GM21528 (cell line): ENCODE measurements around the gene GSG1L.

Experiments used
- ATAC-seq: cut with Tn5 transposase; IDR thresholded peaks from one replicate; pipeline ENCODE4 v1.9.1; 2021; ENCODE audit warnings: mild to moderate bottlenecking, moderate library complexity; ENCODE audit not compliant: unreplicated experiment, low FRiP score

The GSG1L gene

DNA sequence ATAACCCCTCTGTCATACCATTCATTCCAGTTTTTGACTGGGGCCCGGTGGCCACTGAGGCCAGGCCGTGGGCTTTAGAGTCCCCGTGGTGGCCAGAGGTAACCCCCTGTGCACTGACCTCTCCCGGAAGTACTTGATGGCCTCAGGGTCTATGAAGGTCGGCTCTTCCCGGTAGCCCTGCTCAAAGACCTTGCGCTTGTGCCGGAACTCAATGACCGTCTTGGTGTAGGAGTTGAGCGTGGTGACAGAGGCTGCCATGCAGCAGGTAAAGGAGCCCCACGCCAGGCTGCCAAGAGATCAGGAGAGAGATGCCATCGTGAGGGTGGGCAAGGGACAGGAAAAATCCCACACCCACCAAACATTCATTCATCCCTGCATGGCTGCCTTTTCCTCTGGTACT is 234.8 kb downstream of the GSG1L start:
- ATAC-seq, result no peak

DNA sequence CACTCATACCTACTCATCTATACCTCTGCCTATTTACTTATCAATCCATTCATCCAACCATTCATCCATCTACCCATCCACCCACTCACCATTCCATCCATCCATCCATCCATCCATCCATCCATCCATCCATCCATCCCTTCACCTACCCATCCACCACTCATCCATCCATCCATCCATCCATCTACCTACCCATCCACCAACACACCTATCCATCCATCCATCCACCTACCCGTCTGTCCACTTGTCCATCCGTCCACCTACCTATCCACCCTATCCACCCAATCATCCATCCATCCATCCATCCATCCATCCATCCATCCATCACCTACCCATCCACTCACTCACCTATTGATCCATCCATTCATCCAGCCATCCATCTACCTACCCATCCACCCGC is 235.7 kb downstream of the GSG1L start:
- no peak for ATAC-seq

DNA sequence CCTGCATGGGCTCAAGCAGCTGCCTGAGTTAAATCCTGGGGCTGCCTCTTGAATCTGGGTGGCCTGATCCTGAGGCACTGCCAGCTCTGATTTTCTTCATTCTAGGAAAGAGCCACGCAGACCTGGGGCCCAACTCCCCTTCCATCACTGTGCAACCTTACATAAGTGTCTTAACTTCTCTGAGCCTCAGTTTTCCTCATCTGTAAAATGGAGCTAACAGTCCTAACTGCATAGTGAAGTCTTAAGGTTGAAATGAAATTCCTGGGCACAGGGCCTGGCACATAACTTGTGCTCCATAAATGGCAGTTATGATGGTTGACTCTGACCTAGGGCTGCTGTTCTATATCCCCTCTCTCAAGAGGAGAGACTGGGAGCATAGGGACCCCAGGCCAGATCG is 236.6 kb downstream of the GSG1L start:
- ATAC-seq, result no peak

DNA sequence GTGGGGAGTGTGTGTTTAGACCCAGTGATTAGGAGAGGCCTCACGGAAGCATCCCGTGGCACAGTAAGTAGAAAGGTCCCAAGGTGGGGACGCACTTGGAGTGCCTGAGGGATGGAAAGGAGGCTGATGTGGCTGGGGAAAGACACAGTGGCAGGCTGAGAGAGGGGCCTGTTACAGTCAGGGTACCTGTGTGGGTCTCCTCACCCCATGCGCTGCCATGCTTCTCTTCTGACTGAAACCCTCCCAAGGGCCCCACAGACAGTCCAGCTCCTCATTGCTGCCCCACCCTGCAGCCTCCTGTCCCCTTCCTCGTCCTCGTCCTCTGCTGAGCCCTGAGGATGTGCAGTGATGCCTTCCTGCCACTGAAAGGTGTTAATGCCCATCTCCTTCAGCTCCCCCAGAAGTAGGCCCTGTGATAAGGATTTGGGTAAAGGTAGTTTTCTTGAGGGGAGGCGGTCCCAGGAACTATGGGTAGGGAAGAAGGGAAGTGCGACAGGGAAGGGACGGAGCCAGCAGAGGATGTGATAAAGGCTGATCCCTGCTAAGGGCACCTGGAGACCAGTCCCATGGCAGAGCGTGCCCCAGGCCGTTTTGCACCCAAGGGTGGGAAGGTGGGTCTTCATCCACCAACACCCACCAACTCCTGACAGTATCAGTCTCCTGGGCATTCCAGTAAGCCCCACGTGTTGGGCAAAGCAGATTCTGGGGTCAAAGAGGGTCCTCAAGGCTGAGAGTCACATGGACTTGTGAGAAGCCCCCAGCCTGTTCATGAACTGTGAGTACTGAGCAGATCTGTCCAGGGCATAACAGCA is 237.2 kb downstream of the GSG1L start:
- ATAC-seq, result no peak

DNA sequence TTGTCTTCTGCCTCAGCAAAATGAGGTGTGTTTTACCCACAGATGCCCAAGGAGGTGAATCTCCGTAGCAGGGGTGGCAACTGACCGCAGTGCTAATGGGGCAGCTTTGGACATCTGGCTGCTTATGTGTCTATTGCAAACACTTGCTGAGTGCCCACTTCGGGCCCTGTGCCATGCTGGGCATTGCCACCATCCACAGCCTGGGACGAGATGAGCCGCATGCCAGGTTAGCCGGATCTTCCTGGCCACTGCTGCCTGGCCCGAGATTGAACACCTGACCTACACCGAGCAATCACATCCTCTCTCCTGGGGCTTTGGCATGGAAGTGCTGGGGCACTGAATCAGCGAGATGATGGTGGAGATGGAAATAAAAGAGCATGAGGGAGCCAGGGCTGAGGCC is 238.7 kb downstream of the GSG1L start:
- ATAC-seq, result no peak

DNA sequence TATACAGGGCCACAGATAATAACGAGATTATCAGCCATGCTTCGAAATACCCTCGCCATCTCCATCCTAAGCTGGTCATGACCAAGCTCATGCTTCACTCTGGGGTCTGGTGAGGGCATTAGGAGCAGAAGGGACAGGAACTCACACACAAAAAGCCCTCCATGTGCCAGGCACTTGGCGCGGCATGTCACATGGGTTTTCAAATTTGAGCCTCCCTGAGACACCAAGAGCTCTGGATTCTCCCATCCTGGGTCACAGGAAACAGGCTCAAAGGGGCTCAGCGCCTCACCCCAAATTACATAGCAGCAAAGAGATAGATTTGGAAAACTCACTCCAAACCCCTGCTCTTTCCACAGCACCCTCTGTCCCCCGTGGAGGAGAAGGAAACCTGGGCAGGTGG is 239.5 kb downstream of the GSG1L start:
- no peak for ATAC-seq

DNA sequence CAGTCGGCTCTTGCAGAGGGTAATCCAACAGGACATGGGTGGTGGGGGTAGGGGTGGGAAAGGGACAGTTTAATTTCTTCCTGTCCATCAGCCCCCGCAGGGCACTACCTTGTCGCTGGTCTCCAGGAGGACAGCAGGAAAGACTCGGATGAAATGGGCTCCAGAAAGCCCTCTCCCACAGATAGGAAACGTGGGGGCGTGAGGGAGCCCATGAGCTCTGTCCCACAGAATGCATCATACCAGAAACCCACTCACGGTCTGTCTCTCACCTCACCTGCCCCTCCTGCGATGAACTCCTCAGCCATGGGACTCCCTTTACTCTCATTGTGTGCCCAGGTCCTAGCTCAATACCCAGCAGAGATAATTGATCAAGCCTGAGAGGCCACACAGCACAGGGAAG is 240.1 kb downstream of the GSG1L start:
- no peak for ATAC-seq

DNA sequence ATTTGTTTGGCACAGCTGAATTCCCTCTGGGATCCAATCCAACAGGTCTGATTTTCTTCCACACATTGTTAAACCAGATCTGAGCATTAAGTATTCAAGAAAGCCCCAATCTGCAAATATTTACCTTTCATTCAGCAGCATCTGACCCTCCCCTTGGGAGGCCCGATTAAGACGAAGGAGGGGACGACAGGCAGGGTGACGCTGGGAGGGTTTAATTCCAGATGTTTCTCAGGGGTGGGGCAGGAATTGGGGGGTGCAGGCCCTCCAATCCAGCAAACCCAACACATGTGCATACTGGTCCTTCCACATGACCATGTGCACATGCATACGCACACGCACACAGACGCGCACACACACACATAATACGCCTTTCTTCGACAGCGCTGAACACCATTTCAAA is 240.5 kb downstream of the GSG1L start:
- ATAC-seq, result no peak

DNA sequence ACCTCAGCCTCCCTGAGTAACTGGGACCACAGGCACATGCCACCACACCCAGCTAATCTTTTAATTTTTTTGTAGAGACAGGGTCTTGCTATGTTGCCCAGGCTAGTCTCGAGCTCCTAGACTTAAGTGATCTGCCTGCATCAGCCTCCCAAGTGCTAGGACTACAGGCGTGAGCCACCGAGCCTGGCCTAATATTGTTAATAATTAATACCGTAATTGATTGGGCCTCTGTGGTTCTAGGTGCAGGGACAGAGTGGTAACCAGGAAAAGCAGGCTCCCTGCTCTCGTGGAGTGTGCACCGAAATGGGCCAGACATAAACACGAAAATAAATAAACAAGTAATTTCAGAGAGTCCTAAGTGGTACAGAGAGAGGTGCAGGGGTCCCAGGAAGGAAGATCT is 241.0 kb downstream of the GSG1L start:
- ATAC-seq, result no peak

DNA sequence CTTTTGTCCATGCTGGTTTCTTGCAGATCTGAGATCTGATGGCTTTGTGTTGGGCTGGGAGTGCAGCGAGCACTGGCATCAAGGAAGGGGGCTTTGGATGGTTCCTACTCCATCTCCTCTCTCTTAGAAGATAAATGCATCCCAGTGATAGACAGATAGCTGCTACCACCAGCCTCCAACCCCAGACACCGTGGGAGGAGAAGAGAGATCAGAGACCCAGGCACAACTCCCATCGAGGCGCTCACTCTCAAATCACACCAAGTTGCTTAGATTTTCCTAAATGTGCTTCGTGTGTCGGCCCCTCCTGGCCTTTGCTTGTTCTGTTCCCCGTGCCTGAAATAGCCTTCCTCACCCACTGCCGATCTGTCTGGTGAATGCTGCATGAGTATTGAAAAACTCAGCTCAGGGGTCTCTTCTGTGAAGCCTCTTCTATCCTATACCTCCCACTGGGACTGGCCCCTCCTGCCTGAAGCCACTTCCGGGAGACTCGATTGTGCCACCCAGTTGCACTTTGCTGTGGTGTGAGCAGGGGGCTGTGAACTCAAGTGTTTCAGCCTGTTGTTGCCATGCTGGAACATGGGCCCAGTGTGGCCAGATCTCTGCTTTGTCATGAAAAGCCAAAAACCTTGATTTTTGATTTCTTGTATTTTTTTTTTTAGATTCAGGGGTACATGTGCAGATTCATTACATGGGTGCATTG is 242.7 kb downstream of the GSG1L start:
- no peak for ATAC-seq

DNA sequence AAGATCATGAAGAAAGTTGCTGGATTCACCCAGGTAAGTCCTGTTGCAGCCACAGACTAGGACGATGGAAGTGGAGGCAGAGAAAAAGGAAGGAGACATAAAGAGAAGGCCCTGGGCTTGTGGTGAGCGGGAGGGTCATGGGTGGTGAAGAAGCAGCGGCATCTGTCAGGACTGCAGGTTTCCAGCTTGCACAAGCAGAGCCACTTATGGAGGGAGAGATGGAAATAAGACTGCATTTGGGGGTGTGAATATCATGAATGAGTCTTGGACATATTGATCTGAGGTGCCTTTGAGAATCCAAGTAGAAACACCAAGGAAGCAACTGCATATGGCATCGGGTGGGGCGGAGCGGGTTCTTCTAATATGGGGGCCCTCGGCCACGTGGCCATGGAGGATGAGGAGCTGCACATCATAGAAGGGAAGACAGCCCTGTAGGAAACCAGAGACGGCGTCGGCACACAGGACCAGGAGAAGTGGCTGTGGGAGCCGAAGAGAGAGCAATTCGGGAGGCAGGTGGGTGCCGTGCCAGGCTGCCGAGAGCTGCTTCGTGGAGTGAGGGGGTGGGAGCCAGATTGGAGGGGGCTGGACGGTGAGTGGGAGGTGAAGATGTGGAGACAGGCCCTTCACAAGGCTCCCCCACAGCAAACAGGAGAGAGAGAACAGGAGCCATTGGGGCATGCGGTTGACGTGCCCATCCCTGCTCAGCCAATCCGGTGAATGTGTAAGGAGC is 243.5 kb downstream of the GSG1L start:
- ATAC-seq, result no peak

DNA sequence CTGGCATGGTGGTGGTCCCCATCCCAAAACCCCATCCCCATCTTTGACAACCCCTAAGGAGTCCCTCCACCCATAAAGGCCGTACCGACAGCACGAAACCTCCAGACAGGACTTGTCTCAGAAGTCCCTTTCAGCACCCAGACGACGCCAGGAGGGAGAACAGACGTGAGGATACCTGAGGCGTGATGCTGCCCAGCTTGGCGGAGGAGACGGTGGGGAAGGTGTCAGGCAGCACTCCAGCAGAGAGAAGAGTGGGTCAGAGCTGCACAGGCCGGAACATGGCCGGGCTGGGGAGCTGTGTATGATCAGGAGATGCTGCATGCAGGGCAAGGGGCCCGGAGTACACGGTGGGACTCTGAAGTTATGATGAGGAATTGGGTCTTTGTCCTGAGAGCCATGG is 244.2 kb downstream of the GSG1L start:
- no peak for ATAC-seq

DNA sequence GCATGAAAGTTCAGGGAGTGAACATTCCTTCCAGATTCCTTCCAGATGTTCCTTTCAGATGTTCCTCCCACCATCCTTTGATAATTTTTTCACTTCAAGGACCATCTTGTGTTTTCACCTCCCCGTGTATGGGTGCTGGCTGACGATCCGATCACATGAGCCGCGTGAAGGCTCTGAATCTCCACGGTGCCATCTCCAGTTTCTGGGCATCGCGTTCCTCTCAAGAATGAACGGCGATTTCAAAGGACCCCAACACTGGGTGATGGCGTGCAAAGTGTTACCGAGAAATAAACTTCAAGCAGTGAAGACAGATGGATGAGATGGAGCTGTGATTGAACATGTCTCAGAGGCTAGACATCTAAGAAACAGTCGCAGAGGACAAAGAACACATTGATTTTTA is 245.3 kb downstream of the GSG1L start:
- no peak for ATAC-seq

DNA sequence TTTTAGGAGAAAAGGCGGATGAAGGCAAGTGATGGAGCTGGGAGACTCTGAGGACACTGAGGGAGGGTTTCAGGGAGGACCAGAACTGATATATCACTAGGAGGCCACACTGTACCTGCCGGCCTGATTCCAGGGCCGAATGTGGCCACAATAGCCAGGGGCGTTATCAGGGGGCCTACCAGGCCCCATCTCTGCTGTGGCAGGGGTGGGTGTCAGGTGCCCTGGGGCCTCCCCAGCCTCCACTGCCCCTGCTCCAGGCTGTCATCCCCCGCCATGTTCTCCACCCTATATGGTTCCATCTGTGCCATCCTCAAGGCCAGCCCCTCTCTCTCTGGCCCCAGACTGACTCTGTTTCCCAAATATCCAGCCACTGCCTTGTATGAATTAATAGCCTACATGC is 246.5 kb downstream of the GSG1L start:
- no peak for ATAC-seq

DNA sequence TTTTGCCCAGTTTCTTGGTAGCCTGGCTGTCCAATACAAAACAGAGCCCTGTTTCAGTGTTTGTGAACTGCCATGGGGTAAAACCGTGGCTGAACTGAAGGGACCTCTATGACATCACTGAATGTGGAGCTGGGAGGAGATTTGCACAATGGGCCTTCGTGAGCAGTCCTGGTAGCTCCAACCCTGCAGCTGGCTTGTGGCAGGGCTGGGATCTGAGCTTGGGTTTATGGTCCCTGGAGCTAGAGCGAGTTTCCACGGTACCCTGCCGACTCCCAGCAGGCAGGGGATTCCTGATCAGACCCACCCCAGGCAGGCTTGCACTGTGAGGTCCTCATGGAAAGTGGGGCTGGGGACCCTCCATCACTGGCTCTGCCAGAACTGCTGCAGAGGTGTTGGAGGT is 247.0 kb downstream of the GSG1L start:
- ATAC-seq, result no peak

DNA sequence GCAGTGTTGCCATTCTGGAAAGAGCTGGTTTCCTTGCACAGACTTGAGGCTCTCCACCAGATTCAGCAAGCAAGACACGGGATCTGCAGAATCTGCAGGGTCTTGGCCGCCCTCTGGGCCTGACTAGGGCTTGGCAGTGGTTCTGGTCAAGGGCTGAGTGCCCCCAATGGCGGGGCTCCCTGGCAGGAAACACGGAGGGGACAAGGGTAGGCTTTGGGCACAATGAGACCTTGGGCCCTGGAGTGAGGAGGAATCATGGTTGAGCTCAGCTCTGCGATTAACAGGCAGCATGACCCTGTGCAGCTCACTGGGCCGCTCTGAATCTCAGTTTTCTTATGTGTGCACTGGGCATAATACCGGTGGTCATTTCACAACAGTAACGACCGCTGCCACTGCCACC is 249.9 kb downstream of the GSG1L start:
- ATAC-seq, result no peak

DNA sequence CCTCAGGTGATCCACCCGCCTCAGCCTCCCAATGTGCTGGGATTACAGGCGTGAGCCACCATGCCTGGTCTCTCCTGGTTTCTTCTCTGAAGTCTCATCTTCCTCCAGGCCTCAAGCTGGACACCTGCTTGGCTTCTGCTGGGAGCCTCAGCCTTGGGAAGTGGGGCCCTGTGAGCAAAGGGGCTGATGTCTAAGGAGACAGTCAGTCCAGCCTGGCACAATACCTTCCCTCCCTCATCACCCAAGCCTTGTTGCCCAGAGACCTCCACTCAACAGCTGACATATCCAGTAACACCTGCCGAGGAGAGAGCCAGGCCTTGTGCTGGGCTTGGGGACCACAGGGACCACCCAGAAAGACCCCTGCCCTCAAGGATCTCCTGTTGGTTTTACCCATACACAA is 251.6 kb downstream of the GSG1L start:
- no peak for ATAC-seq

DNA sequence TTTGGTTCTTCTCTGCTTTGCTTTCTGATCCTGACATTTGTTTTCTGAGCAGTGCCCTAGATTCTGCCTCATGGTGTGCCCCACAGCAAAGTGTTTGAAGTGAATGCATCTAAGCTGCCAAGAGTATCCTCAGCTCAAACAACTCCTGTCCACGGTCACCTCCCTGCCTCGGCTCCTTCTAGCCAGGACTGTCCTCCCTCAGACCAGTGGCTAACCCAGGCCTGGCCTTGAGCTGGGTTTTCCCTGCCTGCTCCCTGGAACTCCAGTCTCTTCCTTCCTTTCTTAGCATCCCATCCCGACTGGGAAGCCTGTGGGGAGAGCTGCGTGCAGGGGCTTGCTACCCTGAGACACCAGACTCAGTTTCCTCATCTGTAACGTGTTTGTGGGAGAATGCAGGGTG is 256.5 kb downstream of the GSG1L start:
- no peak for ATAC-seq

DNA sequence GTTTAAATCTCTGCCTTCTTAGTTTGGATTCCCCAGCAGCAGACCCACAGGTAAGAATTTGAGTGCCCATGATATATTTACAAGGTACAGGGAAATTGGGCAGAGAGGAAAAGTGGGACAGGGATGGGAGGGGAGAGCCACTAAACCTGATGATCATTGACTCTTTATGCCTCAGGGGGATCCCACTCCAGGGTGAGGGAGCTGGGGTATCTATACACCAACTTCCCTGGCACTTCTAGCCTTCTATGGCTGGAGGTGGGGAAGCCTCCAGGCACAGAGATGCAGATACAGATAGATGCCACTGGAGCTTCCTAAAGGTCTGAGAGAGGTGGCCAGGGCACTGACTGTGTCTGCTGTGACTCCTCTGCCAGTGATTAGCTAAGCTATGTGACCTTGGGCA is 257.1 kb downstream of the GSG1L start:
- ATAC-seq, result no peak

DNA sequence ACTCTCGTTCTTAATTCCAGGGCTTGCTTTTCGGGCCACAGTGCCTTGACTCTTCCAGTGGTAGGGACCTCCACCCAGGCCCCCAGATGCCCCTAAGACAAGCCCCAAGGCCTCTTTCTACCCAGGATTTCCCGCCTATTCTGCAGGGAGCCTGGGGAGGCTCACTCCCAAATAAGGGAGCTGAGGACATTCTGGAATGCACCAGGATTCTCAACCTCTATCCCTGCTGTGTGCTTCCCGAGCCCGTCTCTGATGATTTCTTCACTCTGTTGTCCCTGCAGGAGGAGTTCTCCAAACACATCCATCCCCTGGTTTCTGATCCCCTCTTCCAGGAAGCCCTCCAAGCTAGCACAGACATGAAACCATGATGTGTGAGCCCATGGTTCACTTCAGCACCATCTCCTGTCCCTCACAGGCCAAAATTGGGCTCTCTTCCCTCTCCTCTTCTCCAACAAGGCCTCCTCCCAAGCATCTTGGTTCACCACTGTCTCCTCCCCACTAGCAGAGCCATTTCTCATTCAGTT is 257.6 kb downstream of the GSG1L start:
- no peak for ATAC-seq

DNA sequence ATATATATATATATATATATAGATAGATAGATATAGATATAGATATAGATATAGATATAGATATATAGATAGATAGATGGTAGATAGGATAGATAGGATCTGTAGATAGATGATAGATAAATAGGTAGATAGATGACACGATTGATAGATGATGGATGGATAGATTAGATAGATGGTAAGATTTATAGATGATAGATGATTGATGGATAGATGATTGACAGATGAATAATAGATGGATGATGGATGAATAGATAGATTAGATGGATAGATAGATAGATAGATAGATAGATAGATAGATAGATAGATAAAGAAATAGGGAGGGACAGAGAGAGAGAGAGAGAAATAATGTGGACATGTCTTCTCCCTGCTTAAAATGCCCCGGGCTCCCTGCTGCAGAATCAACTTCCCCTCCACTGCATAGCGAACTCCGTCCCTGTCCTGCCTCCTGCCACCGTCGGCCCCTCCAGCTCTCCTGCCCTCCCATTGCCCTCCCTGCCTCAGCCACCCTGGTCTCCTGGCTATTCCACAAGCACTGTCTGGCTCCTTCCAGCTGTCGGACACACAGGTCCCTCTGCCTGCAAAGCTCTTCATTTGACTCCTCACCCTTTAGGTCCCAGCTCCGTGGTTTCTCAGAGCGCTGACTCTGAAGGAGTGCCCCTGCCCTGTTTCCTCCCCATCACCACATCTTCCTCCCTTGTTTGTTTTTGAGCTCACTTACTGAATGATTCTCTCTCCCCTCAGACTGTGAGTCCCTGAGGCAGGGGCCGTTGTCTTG is 259.6 kb downstream of the GSG1L start:
- ATAC-seq, result no peak
